GM23338 (cell line): ENCODE results near the gene NEB. TPM values are rescaled to one million over a fixed set of nuclear protein-coding genes. Genes with fewer than 3 reads are reported as not detected.
A peak's percentile ranks its signal among the peaks of the same experiment; 100 is the strongest.

ENCODE experiments used
- ATAC-seq: fragments of 200-7000 bp; cut with Tn5 transposase; 3 replicates; pipeline ENCODE4 v1.9.1; 2020
- DNase-seq: peaks from one replicate; pipeline ENCODE4 v3.0.0-alpha.2; 2015; ENCODE audit warnings: low spot score
- H2AFZ ChIP-seq: fragments of 200-600 bp; sonication (generic); 2 replicates; pipeline ENCODE4 v1.8.0; 2016; ENCODE audit warnings: antibody characterized with exemption, mild to moderate bottlenecking, moderate library complexity
- H3F3A ChIP-seq: fragments of 200-600 bp; sonication (generic); replicated peaks from 2 replicates; pipeline ENCODE4 v1.8.0; 2017; ENCODE audit warnings: antibody characterized with exemption, mixed run types, low read depth
- H3K27ac ChIP-seq: fragments of 200-600 bp; sonication (generic); 2 replicates; pipeline ENCODE4 v1.6.1; 2016; ENCODE audit warnings: low read depth
- H3K27me3 ChIP-seq: fragments of 200-600 bp; sonication (generic); 2 replicates; pipeline ENCODE4 v1.8.0; 2016; ENCODE audit warnings: mild to moderate bottlenecking, mixed run types, moderate library complexity; ENCODE audit not compliant: insufficient read depth
- H3K36me3 ChIP-seq: fragments of 200-600 bp; sonication (generic); 2 replicates; pipeline ENCODE4 v1.8.0; 2016; ENCODE audit warnings: mild to moderate bottlenecking; ENCODE audit not compliant: insufficient read depth
- H3K4me1 ChIP-seq: fragments of 200-600 bp; sonication (generic); 2 replicates; pipeline ENCODE4 v1.8.0; 2016; ENCODE audit warnings: mild to moderate bottlenecking, moderate library complexity; ENCODE audit not compliant: insufficient read depth
- H3K4me2 ChIP-seq: fragments of 200-600 bp; sonication (generic); 2 replicates; pipeline ENCODE4 v1.7.1; 2017; ENCODE audit warnings: mixed run types
- H3K4me3 ChIP-seq: fragments of 200-600 bp; sonication (generic); 2 replicates; pipeline ENCODE4 v1.6.1; 2016; ENCODE audit warnings: mixed run types
- H3K79me2 ChIP-seq: fragments of 200-600 bp; sonication (generic); replicated peaks from 2 replicates; pipeline ENCODE4 v1.8.0; 2017; ENCODE audit warnings: mild to moderate bottlenecking; ENCODE audit not compliant: insufficient read depth
- H3K9me2 ChIP-seq: fragments of 200-600 bp; sonication (generic); 2 replicates; pipeline ENCODE4 v1.8.0; 2017; ENCODE audit not compliant: insufficient read depth
- H4K20me1 ChIP-seq: fragments of 200-600 bp; sonication (generic); replicated peaks from 2 replicates; pipeline ENCODE4 v1.8.0; 2017; ENCODE audit warnings: mild to moderate bottlenecking; ENCODE audit not compliant: insufficient read depth
- H3K27ac Mint-ChIP-seq: 2 replicates; pipeline ENCODE4 v1.8.0; 2020; ENCODE audit warnings: inconsistent platforms, mild to moderate bottlenecking, moderate library complexity, mixed read lengths
- H3K27me3 Mint-ChIP-seq: 3 replicates; pipeline ENCODE4 v1.8.0; 2022; ENCODE audit warnings: low read depth, mild to moderate bottlenecking, moderate library complexity, mixed read lengths, inconsistent platforms; ENCODE audit not compliant: insufficient read depth, poor library complexity
- H3K36me3 Mint-ChIP-seq: 3 replicates; pipeline ENCODE4 v1.8.0; 2021; ENCODE audit warnings: low read depth, mild to moderate bottlenecking, inconsistent platforms, moderate library complexity, mixed read lengths
- H3K4me1 Mint-ChIP-seq: 3 replicates; pipeline ENCODE4 v1.8.0; 2020; ENCODE audit warnings: mild to moderate bottlenecking, inconsistent platforms, mixed read lengths
- H3K4me3 Mint-ChIP-seq: 3 replicates; pipeline ENCODE4 v1.8.0; 2021; ENCODE audit warnings: moderate library complexity, mild to moderate bottlenecking, inconsistent platforms, mixed read lengths
- H3K9me3 Mint-ChIP-seq: 3 replicates; pipeline ENCODE4 v1.8.0; 2020; ENCODE audit warnings: moderate library complexity, mild to moderate bottlenecking, inconsistent platforms, mixed read lengths
- CREB1 ChIP-seq: fragments of 250-450 bp; sonication (Bioruptor Pico); IDR thresholded peaks from 2 replicates; pipeline ENCODE4 v1.5.0; 2020; ENCODE audit warnings: low read depth, mild to moderate bottlenecking, moderate library complexity
- ETS1 ChIP-seq: IDR thresholded peaks from 2 replicates; pipeline ENCODE4 v1.6.1; 2016; ENCODE audit warnings: antibody characterized with exemption
- EZH2 ChIP-seq: fragments of 200-600 bp; sonication (generic); IDR thresholded peaks from one replicate; pipeline ENCODE4 v1.8.0; 2017; ENCODE audit warnings: antibody characterized with exemption, mild to moderate bottlenecking, low read depth; ENCODE audit not compliant: unreplicated experiment
- EZH2phosphoT487 ChIP-seq: fragments of 200-600 bp; sonication (generic); IDR thresholded peaks from one replicate; pipeline ENCODE4 v1.8.1; 2018; ENCODE audit warnings: antibody characterized with exemption; ENCODE audit not compliant: unreplicated experiment
- JUNB ChIP-seq: IDR thresholded peaks from one replicate; pipeline ENCODE4 v1.6.1; 2016; ENCODE audit warnings: antibody characterized with exemption; ENCODE audit not compliant: unreplicated experiment
- NANOG ChIP-seq: IDR thresholded peaks from 2 replicates; pipeline ENCODE4 v1.6.1; 2016; ENCODE audit warnings: antibody characterized with exemption, borderline replicate concordance
- POLR2AphosphoS5 ChIP-seq: IDR thresholded peaks from 2 replicates; pipeline ENCODE4 v1.6.1; 2016; ENCODE audit warnings: antibody characterized with exemption, low read depth
- ZNF114 ChIP-seq: fragments of 250-450 bp; sonication (Bioruptor Pico); IDR thresholded peaks from 2 replicates; pipeline ENCODE4 v1.5.0; 2020; ENCODE audit warnings: mild to moderate bottlenecking, moderate library complexity
- ZNF331 ChIP-seq: fragments of 250-450 bp; sonication (Bioruptor Pico); IDR thresholded peaks from 2 replicates; pipeline ENCODE4 v1.5.0; 2020; ENCODE audit warnings: low read depth, mild to moderate bottlenecking, moderate library complexity
- polyA plus RNA-seq: library from polyadenylated mRNA; unstranded; fragments of >200 nt; fragmentation: Nextera tagmentation; extraction: Ambion mirVana; gene quantifications from 2 replicates; pipeline ENCODE4 v1.2.1, GENCODE V29; 2016
- total RNA-seq: library from RNA; depleted of rRNA; stranded (reverse); fragments of >200 nt; shearing (Covaris generic); gene quantifications from 2 replicates; pipeline ENCODE4 v1.2.3, GENCODE V29; 2014
- TF ChIP-seq, protein P1 (sequence below): IDR thresholded peaks from one replicate; pipeline ENCODE4 v1.6.1; 2018; ENCODE audit warnings: antibody characterized with exemption; ENCODE audit not compliant: unreplicated experiment
- TF ChIP-seq, protein P2 (sequence below), 2 experiments: fragments of 200-600 bp in 1 of 2; sonication (generic) in 1 of 2; conservative IDR thresholded peaks; 2 replicates each; pipeline versions ENCODE4 v1.5.1 to v1.6.1; 2016 to 2017; ENCODE audit warnings: antibody characterized with exemption in 2 of 2, low read depth in 2 of 2, mild to moderate bottlenecking in 2 of 2, moderate library complexity in 1 of 2

Gene NEB
- total and polyA plus RNA-seq, 2 experiments from 2014 or later = 6.2 to 13.7 TPM

DNA sequence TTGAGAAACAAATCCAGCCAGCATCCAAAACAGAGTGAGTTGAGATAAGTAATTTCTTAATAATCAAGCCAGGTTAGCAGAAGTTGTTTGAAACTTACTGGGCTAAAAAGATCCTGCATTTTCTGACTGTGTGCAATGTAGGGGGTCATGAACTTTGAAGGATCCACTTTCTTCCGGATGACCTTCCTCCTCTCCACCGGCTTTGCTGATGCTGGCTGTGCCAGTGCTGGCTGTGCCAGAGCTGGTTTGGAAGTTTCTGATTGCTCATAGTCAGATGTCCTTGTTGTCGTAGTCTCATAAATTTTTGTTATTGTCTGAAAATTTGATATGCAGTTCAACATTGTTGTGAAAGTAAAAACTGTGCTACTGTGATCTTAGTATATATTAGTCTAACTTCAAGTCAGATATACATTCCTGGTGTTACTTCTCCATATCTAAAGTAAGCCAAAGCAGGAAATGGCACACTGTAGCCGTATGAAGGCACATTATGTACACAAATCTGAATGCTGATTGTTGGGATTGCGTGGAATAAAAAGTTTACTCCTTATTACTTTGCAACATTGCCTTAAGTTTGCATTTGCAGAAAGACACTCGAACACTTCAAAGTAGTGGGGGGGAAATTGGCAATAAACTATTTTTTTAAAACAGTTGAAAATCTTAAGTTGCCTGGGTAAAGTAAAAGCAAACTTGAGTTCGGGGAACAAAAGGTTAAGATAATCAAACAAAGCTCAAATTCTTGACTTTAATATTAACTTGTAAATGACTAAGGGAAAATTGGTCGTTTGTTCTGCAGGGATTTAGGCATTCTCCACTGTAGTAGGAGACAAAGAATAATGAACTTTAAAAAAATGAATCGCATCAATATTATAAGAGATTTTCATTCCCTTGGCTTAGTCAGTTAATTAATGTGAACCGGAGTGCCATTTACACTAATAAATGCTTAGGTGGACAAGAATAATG, 6.4 kb downstream of the NEB start:
- no peak overlapping the region for H2AFZ ChIP-seq
- peaks cover 2% of the 10 kb centered on the region for H3K27me3 Mint-ChIP-seq
- DNase-seq (no peak), ATAC-seq (no peak)
- no peaks in the 10 kb centered on the region for H3K79me2 ChIP-seq
- H3K4me3 Mint-ChIP-seq = no peak overlapping the region
- H3K4me3 ChIP-seq = no peak overlapping the region
- no peak for TF ChIP-seq EZH2phosphoT487
- TF ChIP-seq ZNF114 = no peak
- H3F3A ChIP-seq = no peaks in the 10 kb centered on the region
- no peaks in the 10 kb centered on the region for H3K9me3 Mint-ChIP-seq
- H3K27ac ChIP-seq = no peak overlapping the region
- no peaks in the 10 kb centered on the region for H4K20me1 ChIP-seq
- no peaks in the 10 kb centered on the region for H3K36me3 ChIP-seq
- no peaks in the 10 kb centered on the region for H3K27me3 ChIP-seq
- H3K4me1 Mint-ChIP-seq = peaks cover 43% of the 10 kb centered on the region
- no peaks in the 10 kb centered on the region for H3K9me2 ChIP-seq
- peaks cover 53% of the 10 kb centered on the region for H3K4me1 ChIP-seq
- 0 out of 2 replicates have a peak overlapping the region, but pooled peaks have one; percentile 36 for H3K4me2 ChIP-seq
- H3K27ac Mint-ChIP-seq = peak overlapping the region; percentile 53
- H3K36me3 Mint-ChIP-seq = no peaks in the 10 kb centered on the region

GRCh38 chr2:151721161-151721560, 13.1 kb downstream of the NEB start:
- H3K27me3 Mint-ChIP-seq = no peaks in the 10 kb centered on the region
- no peak overlapping the region for H3K4me3 Mint-ChIP-seq
- TF ChIP-seq POLR2AphosphoS5 (no peak), CREB1 (no peak), ZNF114 (no peak), EZH2phosphoT487 (no peak), EZH2 (no peak), JUNB (no peak), ETS1 (no peak), NANOG (no peak), ZNF331 (no peak)
- TF ChIP-seq, protein P1, sequence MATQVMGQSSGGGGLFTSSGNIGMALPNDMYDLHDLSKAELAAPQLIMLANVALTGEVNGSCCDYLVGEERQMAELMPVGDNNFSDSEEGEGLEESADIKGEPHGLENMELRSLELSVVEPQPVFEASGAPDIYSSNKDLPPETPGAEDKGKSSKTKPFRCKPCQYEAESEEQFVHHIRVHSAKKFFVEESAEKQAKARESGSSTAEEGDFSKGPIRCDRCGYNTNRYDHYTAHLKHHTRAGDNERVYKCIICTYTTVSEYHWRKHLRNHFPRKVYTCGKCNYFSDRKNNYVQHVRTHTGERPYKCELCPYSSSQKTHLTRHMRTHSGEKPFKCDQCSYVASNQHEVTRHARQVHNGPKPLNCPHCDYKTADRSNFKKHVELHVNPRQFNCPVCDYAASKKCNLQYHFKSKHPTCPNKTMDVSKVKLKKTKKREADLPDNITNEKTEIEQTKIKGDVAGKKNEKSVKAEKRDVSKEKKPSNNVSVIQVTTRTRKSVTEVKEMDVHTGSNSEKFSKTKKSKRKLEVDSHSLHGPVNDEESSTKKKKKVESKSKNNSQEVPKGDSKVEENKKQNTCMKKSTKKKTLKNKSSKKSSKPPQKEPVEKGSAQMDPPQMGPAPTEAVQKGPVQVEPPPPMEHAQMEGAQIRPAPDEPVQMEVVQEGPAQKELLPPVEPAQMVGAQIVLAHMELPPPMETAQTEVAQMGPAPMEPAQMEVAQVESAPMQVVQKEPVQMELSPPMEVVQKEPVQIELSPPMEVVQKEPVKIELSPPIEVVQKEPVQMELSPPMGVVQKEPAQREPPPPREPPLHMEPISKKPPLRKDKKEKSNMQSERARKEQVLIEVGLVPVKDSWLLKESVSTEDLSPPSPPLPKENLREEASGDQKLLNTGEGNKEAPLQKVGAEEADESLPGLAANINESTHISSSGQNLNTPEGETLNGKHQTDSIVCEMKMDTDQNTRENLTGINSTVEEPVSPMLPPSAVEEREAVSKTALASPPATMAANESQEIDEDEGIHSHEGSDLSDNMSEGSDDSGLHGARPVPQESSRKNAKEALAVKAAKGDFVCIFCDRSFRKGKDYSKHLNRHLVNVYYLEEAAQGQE = no peak
- TF ChIP-seq, protein P2, sequence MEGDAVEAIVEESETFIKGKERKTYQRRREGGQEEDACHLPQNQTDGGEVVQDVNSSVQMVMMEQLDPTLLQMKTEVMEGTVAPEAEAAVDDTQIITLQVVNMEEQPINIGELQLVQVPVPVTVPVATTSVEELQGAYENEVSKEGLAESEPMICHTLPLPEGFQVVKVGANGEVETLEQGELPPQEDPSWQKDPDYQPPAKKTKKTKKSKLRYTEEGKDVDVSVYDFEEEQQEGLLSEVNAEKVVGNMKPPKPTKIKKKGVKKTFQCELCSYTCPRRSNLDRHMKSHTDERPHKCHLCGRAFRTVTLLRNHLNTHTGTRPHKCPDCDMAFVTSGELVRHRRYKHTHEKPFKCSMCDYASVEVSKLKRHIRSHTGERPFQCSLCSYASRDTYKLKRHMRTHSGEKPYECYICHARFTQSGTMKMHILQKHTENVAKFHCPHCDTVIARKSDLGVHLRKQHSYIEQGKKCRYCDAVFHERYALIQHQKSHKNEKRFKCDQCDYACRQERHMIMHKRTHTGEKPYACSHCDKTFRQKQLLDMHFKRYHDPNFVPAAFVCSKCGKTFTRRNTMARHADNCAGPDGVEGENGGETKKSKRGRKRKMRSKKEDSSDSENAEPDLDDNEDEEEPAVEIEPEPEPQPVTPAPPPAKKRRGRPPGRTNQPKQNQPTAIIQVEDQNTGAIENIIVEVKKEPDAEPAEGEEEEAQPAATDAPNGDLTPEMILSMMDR (conservative IDR thresholded peaks at IDR 0.05; ENCODE audit: low read depth in 2 of 2) = no peak

More at GRCh38 chr2:151721161-151721560, 13.1 kb downstream of the NEB start:
- H3K4me3 ChIP-seq = no peak overlapping the region
- no peak overlapping the region for H3K4me2 ChIP-seq
- ATAC-seq (no peak), DNase-seq (no peak)
- no peaks in the 10 kb centered on the region for H3K4me1 ChIP-seq
- H3K36me3 Mint-ChIP-seq = no peaks in the 10 kb centered on the region; the same call in 2 of the 3 replicates
- H3K79me2 ChIP-seq = no peaks in the 10 kb centered on the region
- H3K27me3 ChIP-seq = no peaks in the 10 kb centered on the region
- H3K36me3 ChIP-seq = no peaks in the 10 kb centered on the region
- H3K9me2 ChIP-seq = peaks cover 7% of the 10 kb centered on the region; the same call in 1 of the 2 replicates
- H3K4me1 Mint-ChIP-seq = no peaks in the 10 kb centered on the region
- no peak overlapping the region for H3K27ac ChIP-seq
- no peaks in the 10 kb centered on the region for H4K20me1 ChIP-seq
- no peaks in the 10 kb centered on the region for H3K9me3 Mint-ChIP-seq
- no peaks in the 10 kb centered on the region for H3F3A ChIP-seq
- no peak overlapping the region for H3K27ac Mint-ChIP-seq
- H2AFZ ChIP-seq = no peak overlapping the region
